ENCODE results near the gene VPS51.
"Not testable (repeated sequence)": the region's sequence is repeated elsewhere in the genome, so short reads cannot be mapped to it uniquely, and the experiment has no call there.

Gene VPS51

GRCh38 chr11:65136515-65137096 lies 40.6 kb downstream of the VPS51 start:
- DNase-seq, result no peak

GRCh38 chr11:65141896-65142494 lies 46.0 kb downstream of the VPS51 start:
- no peak for DNase-seq

GRCh38 chr11:65147352-65148075 lies 51.5 kb downstream of the VPS51 start:
- DNase-seq, result no peak

- DNase-seq, result no peak
These were observed 52.6 kb downstream of the VPS51 start for GRCh38 chr11:65148657-65149056.

- not testable (repeated sequence) for DNase-seq
These were observed 54.1 kb downstream of the VPS51 start for GRCh38 chr11:65150131-65150508.

- peak; percentile 58 for DNase-seq
These were observed 54.7 kb downstream of the VPS51 start for GRCh38 chr11:65150509-65151299.

- no peak for DNase-seq
These were observed 55.4 kb downstream of the VPS51 start for GRCh38 chr11:65151331-65151899.

GRCh38 chr11:65152122-65152521 lies 56.1 kb downstream of the VPS51 start:
- no peak for DNase-seq

GRCh38 chr11:65156256-65156655 lies 60.2 kb downstream of the VPS51 start:
- DNase-seq, result no peak

GRCh38 chr11:65156926-65157325 lies 60.9 kb downstream of the VPS51 start:
- DNase-seq, result no peak

- DNase-seq, result no peak
These were observed 61.3 kb downstream of the VPS51 start for GRCh38 chr11:65157336-65157735.

- no peak for DNase-seq
These were observed 63.0 kb downstream of the VPS51 start for GRCh38 chr11:65159012-65159411.

- DNase-seq, result no peak
These were observed 64.6 kb downstream of the VPS51 start for GRCh38 chr11:65160643-65161042.

Data from HCEC 1CT (cell line).